DND-41 (cell line): Measurements from ENCODE around the gene CREM.

Experiments used
- EZH2 ChIP-seq: IDR thresholded peaks from 3 replicates; pipeline ENCODE4 v1.6.1; 2012; ENCODE audit warnings: borderline replicate concordance, low read depth, mild to moderate bottlenecking, moderate library complexity, low read length, inconsistent platforms; ENCODE audit not compliant: severe bottlenecking
- TF ChIP-seq, protein P1 (sequence below): IDR thresholded peaks from 2 replicates; pipeline ENCODE4 v1.5.1; 2012; ENCODE audit warnings: borderline replicate concordance, low read length, moderate library complexity, mild to moderate bottlenecking; ENCODE audit not compliant: poor library complexity, severe bottlenecking; ENCODE audit errors: extremely low read depth

DNA sequence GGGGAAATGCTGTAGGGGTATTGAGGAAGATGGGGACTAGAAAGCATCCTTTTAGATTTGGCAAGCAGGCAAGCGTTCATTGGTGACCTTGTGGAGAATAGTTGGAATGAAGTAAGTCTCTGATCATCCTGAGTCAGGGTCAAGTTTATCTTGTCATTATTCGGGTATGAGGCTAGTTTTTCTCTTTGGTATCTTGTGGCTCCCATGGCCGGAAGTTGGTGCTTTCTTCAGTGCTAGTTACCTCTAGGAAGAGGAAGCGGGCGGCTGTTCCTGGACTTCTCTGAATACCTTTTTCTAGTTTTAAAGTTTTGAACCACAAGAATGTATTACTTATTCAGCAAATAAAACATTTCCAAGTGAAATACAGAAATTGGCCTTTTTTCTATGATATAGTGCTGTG, 9.2 kb downstream of the CREM start:
- TF ChIP-seq, protein P1, sequence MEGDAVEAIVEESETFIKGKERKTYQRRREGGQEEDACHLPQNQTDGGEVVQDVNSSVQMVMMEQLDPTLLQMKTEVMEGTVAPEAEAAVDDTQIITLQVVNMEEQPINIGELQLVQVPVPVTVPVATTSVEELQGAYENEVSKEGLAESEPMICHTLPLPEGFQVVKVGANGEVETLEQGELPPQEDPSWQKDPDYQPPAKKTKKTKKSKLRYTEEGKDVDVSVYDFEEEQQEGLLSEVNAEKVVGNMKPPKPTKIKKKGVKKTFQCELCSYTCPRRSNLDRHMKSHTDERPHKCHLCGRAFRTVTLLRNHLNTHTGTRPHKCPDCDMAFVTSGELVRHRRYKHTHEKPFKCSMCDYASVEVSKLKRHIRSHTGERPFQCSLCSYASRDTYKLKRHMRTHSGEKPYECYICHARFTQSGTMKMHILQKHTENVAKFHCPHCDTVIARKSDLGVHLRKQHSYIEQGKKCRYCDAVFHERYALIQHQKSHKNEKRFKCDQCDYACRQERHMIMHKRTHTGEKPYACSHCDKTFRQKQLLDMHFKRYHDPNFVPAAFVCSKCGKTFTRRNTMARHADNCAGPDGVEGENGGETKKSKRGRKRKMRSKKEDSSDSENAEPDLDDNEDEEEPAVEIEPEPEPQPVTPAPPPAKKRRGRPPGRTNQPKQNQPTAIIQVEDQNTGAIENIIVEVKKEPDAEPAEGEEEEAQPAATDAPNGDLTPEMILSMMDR: no peak
- no peak for TF ChIP-seq EZH2
